Renal cortical epithelial cell (primary cell): Measurements from ENCODE around the gene GPC5. TPM values are rescaled to one million over a fixed set of nuclear protein-coding genes. Genes with fewer than 3 reads are reported as not detected.
"Not testable (repeated sequence)": the region's sequence is repeated elsewhere in the genome, so short reads cannot be mapped to it uniquely, and the experiment has no call there.

Experiments
- DNase-seq: peaks from one replicate; pipeline ENCODE4 v3.0.0-alpha.2; 2011; ENCODE audit warnings: low read depth
- total RNA-seq: library from RNA; depleted of rRNA; stranded (reverse); fragments of >200 nt; gene quantifications from 2 replicates; pipeline ENCODE4 v1.2.3, GENCODE V29; 2014

GPC5 gene
- total RNA-seq, 1 donor from 2014 or later = 0.75 TPM

GRCh38 chr13:91649456-91649855 lies 251.0 kb downstream of the GPC5 start:
- DNase-seq = no peak

GRCh38 chr13:91652404-91653301 lies 254.2 kb downstream of the GPC5 start:
- DNase-seq = no peak

DNA sequence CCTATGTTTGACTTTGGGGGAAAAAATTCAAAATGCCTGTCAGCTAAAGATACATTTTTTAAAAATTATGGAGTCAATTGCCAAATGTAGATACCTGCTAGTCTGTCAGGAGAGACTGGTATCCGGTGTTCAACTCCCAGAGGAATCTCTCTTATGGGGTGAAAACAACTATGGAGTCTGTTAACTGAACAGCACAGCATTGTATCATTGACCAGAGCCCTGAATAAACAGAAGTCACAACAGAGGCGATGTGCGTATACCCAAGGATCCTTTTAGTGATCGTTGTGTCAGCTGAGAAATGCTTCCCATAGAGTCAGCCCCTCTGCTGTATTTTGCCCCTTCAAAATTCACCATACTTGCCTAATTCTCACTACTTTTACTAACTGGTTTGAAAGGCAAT lies 257.3 kb downstream of the GPC5 start:
- DNase-seq = no peak

GRCh38 chr13:91657283-91657682 lies 258.9 kb downstream of the GPC5 start:
- no peak for DNase-seq

- DNase-seq = peak; percentile 21
Observed at GRCh38 chr13:91659256-91660075, 261.0 kb downstream of the GPC5 start.

DNA sequence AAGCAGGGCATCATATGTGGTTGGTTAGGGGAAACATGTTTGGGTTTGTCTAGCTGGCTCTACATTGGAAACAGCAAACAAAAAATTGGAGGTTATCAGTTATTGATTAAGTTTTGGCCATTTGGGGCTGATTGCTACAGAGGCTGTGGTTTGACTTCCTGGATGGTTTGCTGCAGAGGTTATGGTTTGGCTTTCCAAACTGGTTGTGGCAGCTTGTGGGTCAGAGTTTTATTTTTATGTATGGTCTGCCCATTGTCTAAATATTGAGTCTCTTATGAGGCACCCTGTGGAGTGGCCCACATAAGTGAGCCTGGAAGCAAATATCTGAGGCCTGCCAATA lies 261.6 kb downstream of the GPC5 start:
- DNase-seq = no peak

- no peak for DNase-seq
Observed at GRCh38 chr13:91661692-91662490, 263.5 kb downstream of the GPC5 start.

GRCh38 chr13:91664039-91664438 lies 265.6 kb downstream of the GPC5 start:
- DNase-seq = no peak

DNA sequence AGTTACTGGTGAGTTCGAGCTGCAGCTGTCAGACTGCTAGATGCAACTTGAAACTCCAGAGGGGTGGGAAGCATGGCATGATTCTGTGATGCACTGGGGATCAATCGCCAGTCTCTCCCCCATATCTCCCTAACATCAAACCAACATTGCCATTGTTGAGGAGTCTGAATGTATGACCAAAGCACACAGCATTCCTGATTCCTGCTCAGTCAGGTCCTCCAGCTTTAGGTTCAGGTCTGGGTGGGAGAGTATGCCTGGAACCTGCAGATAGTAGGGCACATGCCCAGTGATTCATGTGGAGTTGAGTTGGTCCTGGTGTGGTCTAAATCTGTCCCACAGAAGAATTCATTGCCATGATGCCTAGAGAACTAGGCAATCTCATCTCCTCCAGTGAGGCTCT lies 269.1 kb downstream of the GPC5 start:
- no peak for DNase-seq

GRCh38 chr13:91668866-91669495 lies 270.6 kb downstream of the GPC5 start:
- DNase-seq = peak; percentile 6

- not testable (repeated sequence) for DNase-seq
Observed at GRCh38 chr13:91674347-91674746, 275.9 kb downstream of the GPC5 start.

DNA sequence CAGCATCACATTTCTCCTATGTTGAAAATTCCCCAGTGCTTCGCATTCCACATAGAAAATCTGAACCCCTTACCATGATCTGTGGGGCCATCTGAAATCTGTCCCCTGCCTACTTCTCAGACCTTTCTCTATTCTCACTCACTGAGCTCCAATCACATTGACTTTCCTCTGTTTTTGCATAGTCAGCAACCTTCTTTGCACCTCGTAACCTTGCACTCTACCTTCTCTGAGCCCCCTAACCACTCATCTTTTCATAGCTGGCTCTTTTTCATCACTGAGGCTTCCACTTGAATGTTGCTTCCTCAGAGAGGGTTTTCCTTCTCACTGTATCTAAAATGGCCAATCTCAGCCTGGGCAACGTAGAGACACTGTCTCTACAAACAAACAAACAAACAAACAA lies 286.3 kb downstream of the GPC5 start:
- DNase-seq = no peak

DNA sequence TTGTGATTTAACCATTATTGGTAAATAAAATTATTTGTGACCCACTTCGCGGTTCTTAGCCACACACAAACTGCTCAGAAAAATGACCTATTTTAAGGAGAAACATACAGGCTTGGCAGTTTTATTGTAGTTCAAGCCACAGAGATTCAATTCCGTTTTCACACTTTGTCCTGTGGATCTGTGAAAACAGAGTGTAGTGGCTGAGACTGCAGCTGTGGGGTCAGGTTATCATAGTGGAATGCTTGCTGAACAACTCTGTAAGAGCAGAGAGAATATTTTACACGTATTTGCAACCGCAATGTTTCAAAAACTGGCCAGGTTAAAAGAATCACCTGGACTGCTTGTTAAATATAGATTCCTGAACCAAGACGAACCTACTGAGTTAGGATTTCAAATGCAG lies 292.5 kb downstream of the GPC5 start:
- DNase-seq = no peak

DNA sequence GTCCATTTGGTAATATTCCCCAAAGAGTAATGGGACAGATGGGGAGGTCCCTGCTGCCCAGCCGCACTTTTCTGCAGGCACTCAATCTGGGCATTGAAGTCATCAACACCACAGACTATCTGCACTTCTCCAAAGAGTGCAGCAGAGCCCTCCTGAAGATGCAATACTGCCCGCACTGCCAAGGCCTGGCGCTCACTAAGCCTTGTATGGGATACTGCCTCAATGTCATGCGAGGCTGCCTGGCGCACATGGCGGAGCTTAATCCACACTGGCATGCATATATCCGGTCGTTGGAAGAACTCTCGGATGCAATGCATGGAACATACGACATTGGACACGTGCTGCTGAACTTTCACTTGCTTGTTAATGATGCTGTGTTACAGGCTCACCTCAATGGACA lies 295.0 kb downstream of the GPC5 start:
- no peak for DNase-seq

GRCh38 chr13:91698308-91698707 lies 299.9 kb downstream of the GPC5 start:
- DNase-seq = no peak

DNA sequence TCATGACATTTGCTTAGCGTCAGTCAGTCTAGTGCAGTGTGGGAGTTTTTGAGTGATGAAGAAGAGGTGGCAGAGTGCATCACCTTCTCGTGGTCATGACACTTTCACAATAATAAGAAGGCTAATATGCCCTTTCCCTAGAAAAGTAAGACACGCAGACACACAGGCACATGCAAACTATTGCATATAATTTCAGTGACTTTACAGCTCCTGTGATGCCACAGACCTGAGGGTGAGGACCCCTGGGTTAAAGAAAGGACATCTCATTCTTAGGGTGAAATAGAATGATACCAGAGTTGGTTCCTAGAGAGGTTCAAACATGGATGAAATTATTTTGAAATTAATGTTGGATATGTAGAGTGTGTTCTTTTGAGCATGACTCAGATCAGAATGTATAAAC lies 300.3 kb downstream of the GPC5 start:
- no peak for DNase-seq

DNA sequence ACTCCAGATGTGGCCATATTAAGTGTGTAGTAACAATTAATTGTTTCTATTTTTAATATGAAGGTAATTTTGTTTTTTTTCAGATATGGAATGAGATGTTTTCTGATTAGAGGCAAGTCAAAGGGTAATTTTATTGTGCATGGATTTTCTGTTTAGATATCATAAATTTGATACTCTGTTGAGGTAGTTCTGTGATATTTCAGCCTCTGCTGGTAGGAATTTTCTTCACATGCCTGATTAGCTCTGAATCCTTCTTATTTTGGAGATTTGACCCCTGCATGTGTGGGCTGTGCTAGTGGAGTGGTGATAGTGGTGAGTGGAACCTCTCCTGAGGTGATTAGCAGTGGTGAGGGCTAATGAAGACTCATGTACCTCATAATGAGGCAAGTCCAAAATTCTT lies 301.4 kb downstream of the GPC5 start:
- no peak for DNase-seq

GRCh38 chr13:91701975-91702374 lies 303.6 kb downstream of the GPC5 start:
- no peak for DNase-seq

GRCh38 chr13:91702411-91702810 lies 304.0 kb downstream of the GPC5 start:
- no peak for DNase-seq

- no peak for DNase-seq
Observed at GRCh38 chr13:91704398-91704797, 306.0 kb downstream of the GPC5 start.

- DNase-seq = no peak
Observed at GRCh38 chr13:91708558-91708957, 310.1 kb downstream of the GPC5 start.

DNA sequence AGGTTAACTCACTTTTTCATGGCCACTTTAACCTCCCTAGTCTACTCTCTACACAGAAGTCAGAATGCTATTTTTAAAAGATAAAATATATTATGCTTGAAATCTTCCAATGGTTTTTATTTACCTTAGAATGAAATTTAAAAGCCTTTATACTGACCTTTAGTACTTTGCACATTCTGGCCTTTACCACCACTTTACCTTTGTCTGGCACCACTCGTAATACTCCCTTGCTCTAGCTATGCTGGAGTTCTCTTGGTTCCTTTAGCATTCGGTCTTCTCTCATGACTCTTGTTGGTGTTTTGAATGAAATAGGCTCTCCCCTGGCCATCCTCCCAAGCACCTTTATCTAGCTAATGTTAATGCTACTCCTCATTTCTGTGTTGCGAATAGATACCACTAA lies 310.8 kb downstream of the GPC5 start:
- DNase-seq = no peak
